C4-2B (cell line): ENCODE measurements around the gene CIDEB.

Experiments used
- CTCF ChIP-seq: fragments of 450-650 bp; conservative IDR thresholded peaks from 2 replicates; pipeline ENCODE4 v1.5.1; 2017; ENCODE audit warnings: mild to moderate bottlenecking
- ZFX ChIP-seq: fragments of 450-650 bp; IDR thresholded peaks from 2 replicates; pipeline ENCODE4 v1.6.1; 2017

- TF ChIP-seq CTCF (no peak), ZFX (no peak)
These were observed 2.5 kb upstream of the CIDEB start for GRCh38 chr14:24310265-24310645.
